NCI-H2029 (cell line): Measurements from ENCODE around the gene SOX30.

ENCODE experiments used
- DNase-seq: peaks from one replicate; lab custom pipeline; 2025; lab: John Stamatoyannopoulos, UW

The SOX30 gene

GRCh38 chr5:157659868-157660660 lies 7.8 kb upstream of the SOX30 start:
- no peak for DNase-seq

- no peak for DNase-seq
Measured at GRCh38 chr5:157658893-157659292, 6.7 kb upstream of the SOX30 start.

- no peak for DNase-seq
Measured at GRCh38 chr5:157657516-157657915, 5.3 kb upstream of the SOX30 start.

GRCh38 chr5:157651623-157652376 lies 438 bp downstream of the SOX30 start:
- DNase-seq = peak; percentile 54

- no peak for DNase-seq
Measured at GRCh38 chr5:157650991-157651611, 1.1 kb downstream of the SOX30 start.

GRCh38 chr5:157649101-157649500 lies 3.1 kb downstream of the SOX30 start:
- DNase-seq = no peak

GRCh38 chr5:157648275-157648990 lies 3.8 kb downstream of the SOX30 start:
- no peak for DNase-seq

- no peak for DNase-seq
Measured at GRCh38 chr5:157640406-157641066, 11.7 kb downstream of the SOX30 start.

GRCh38 chr5:157630341-157630740 lies 21.9 kb downstream of the SOX30 start:
- DNase-seq = no peak

- no peak for DNase-seq
Measured at GRCh38 chr5:157626831-157627230, 25.4 kb downstream of the SOX30 start.

GRCh38 chr5:157624144-157624543 lies 28.1 kb downstream of the SOX30 start:
- no peak for DNase-seq

GRCh38 chr5:157620776-157621175 lies 31.5 kb downstream of the SOX30 start:
- no peak for DNase-seq

- DNase-seq = no peak
Measured at GRCh38 chr5:157618191-157618765, 34.0 kb downstream of the SOX30 start.

GRCh38 chr5:157616785-157617184 lies 35.5 kb downstream of the SOX30 start:
- no peak for DNase-seq

- DNase-seq = no peak
Measured at GRCh38 chr5:157613385-157614245, 38.6 kb downstream of the SOX30 start.

GRCh38 chr5:157612581-157612980 lies 39.7 kb downstream of the SOX30 start:
- DNase-seq = no peak

GRCh38 chr5:157611571-157612476 lies 40.4 kb downstream of the SOX30 start:
- no peak for DNase-seq

- no peak for DNase-seq
Measured at GRCh38 chr5:157610990-157611389, 41.2 kb downstream of the SOX30 start.

- no peak for DNase-seq
Measured at GRCh38 chr5:157608972-157609565, 43.2 kb downstream of the SOX30 start.
